Endothelial cell of umbilical vein (primary cell): ENCODE results near the gene ZNF772. TPM values are rescaled to one million over a fixed set of nuclear protein-coding genes. Genes with fewer than 3 reads are reported as not detected.
A peak's percentile ranks its signal among the peaks of the same experiment; 100 is the strongest.
"Not testable (repeated sequence)": the region's sequence is repeated elsewhere in the genome, so short reads cannot be mapped to it uniquely, and the experiment has no call there.

ENCODE experiments used
- BruUV-seq: library from RNA; stranded (reverse); fragments of 400-500 nt; replicated peaks from 2 replicates; lab custom pipeline; 2021; lab: Mats Ljungman, UMichigan
- CTCF ChIA-PET: fragments of 300-600, 350-600 bp; sonication (Branson Sonifier 250); formaldehyde crosslinking; loops from one replicate; lab custom pipeline; 2021; ENCODE audit warnings: antibody characterized with exemption, inconsistent platforms; lab: Charles Lee
- POLR2A ChIA-PET: fragments of 300-600, 350-600 bp; sonication (Branson Sonifier 250); formaldehyde crosslinking; loops from one replicate; lab custom pipeline; 2021; ENCODE audit warnings: antibody characterized with exemption, inconsistent platforms; lab: Charles Lee
- DNase-seq: peaks from one replicate; pipeline ENCODE4 v3.0.0-alpha.2; 2011; ENCODE audit warnings: low read depth, low spot score
- FAIRE-seq: peaks from 2 replicates; lab custom pipeline; 2011; peaks lifted over from hg19 to GRCh38; lab: Jason Lieb, UNC
- H2AFZ ChIP-seq: 2 replicates; pipeline ENCODE4 v1.6.0; 2012; ENCODE audit warnings: low read depth, low read length, control low read depth, inconsistent platforms
- H3K27ac ChIP-seq: 2 replicates; pipeline ENCODE4 v1.5.1; 2011; ENCODE audit warnings: low read depth, mild to moderate bottlenecking, control low read depth, low read length, moderate library complexity; ENCODE audit not compliant: insufficient read depth
- H3K27me3 ChIP-seq, 2 experiments: 2 replicates each; pipeline versions ENCODE4 v1.6.0 to v1.6.1; 2011; ENCODE audit warnings: low read length in 2 of 2, mixed read lengths in 1 of 2; ENCODE audit not compliant: control insufficient read depth in 2 of 2, insufficient read depth in 2 of 2
- H3K36me3 ChIP-seq, 2 experiments: 2 replicates in 1 of 2; 3 replicates in 1 of 2; pipeline ENCODE4 v1.5.1; 2011; ENCODE audit warnings: low read length in 2 of 2, mild to moderate bottlenecking in 1 of 2, moderate library complexity in 1 of 2; ENCODE audit not compliant: control insufficient read depth in 2 of 2, insufficient read depth in 2 of 2; ENCODE audit errors: extremely low read depth in 1 of 2
- H3K4me1 ChIP-seq: 3 replicates; pipeline ENCODE4 v1.5.1; 2011; ENCODE audit warnings: mild to moderate bottlenecking, low read length; ENCODE audit not compliant: control insufficient read depth, insufficient read depth; ENCODE audit errors: extremely low read depth
- H3K4me2 ChIP-seq: 2 replicates; pipeline ENCODE4 v1.6.1; 2011; ENCODE audit warnings: low read length, control low read depth, mixed read lengths; ENCODE audit not compliant: insufficient read depth
- H3K4me3 ChIP-seq, 3 experiments: fragments of 200-600 bp in 1 of 3; sonication (generic), shearing (Covaris generic) in 1 of 3; replicated peaks in 1 of 3; 2 replicates each; pipeline ENCODE4 v1.5.1; 2011 to 2016; ENCODE audit warnings: control low read depth in 3 of 3, low read length in 3 of 3, mild to moderate bottlenecking in 2 of 3, inconsistent platforms in 1 of 3, low read depth in 1 of 3, moderate library complexity in 1 of 3; ENCODE audit not compliant: insufficient read depth in 1 of 3
- H3K79me2 ChIP-seq: 2 replicates; pipeline ENCODE4 v1.6.0; 2012; ENCODE audit warnings: low read length, inconsistent platforms; ENCODE audit not compliant: control insufficient read depth, insufficient read depth
- H3K9ac ChIP-seq: replicated peaks from 2 replicates; pipeline ENCODE3; 2011; ENCODE audit warnings: low read length, control low read depth; ENCODE audit not compliant: insufficient read depth; ENCODE audit errors: extremely low read depth
- H3K9me1 ChIP-seq: replicated peaks from 3 replicates; pipeline ENCODE4 v1.6.0; 2011; ENCODE audit warnings: mild to moderate bottlenecking, low read length; ENCODE audit not compliant: control insufficient read depth, insufficient read depth; ENCODE audit errors: extremely low read depth
- H3K9me3 ChIP-seq: replicated peaks from 2 replicates; pipeline ENCODE4 v1.5.1; 2012; ENCODE audit warnings: low read length, inconsistent platforms; ENCODE audit not compliant: control insufficient read depth, insufficient read depth
- H4K20me1 ChIP-seq: replicated peaks from 2 replicates; pipeline ENCODE3; 2011; ENCODE audit warnings: mild to moderate bottlenecking, low read length; ENCODE audit not compliant: control insufficient read depth, insufficient read depth; ENCODE audit errors: extremely low read depth
- MAX ChIP-seq: IDR thresholded peaks from 2 replicates; pipeline ENCODE4 v1.6.1; 2011; ENCODE audit not compliant: insufficient read depth, insufficient read length
- POLR2A ChIP-seq: IDR thresholded peaks from 2 replicates; pipeline ENCODE4 v1.6.1; 2012; ENCODE audit warnings: low read depth, mild to moderate bottlenecking, control low read depth, low read length
- POLR2AphosphoS5 ChIP-seq: IDR thresholded peaks from 2 replicates; pipeline ENCODE4 v1.6.1; 2012; ENCODE audit warnings: low read depth, mild to moderate bottlenecking, control low read depth, low read length, moderate library complexity; ENCODE audit not compliant: insufficient read depth
- dilution Hi-C: fragments of 300-500 bp; cut with MboI; formaldehyde crosslinking; loops from one replicate; pipeline ENCODE4 v1.15.0; 2019; ENCODE audit warnings: low sequenced_read_pairs; ENCODE audit not compliant: extremely low pct_ligation_motif_present
- intact Hi-C: fragments of 100-400 bp; cut with micrococcal nuclease; formaldehyde crosslinking; loops from one replicate; pipeline ENCODE4 v1.10.0; 2022
- polyA plus RNA-seq, 4 experiments: library from polyadenylated mRNA; depleted of rRNA in 3 of 4; stranded (reverse) in 3 of 4; unstranded in 1 of 4; fragments of >200 nt; gene quantifications; 2 replicates each; pipeline versions ENCODE4 v1.2.1 to v1.2.3, GENCODE V29; 2011 to 2012; ENCODE audit warnings: missing spikeins in 1 of 4
- total RNA-seq: library from RNA; stranded (reverse); gene quantifications from 2 replicates; pipeline ENCODE4 v1.2.3, GENCODE V29; 2021

Gene ZNF772
- total and polyA plus RNA-seq, 2 donors (not counting 3 experiments of a cell fraction or from before 2014, with no cell fraction given), result 3.1 to 6.4 TPM

- peak within 1 kb of the TSS; percentile 77 for H3K4me2 ChIP-seq
- H3K27ac ChIP-seq, H3K9ac ChIP-seq, H3K79me2 ChIP-seq, H3K27me3 ChIP-seq, H3K9me1 ChIP-seq, dilution Hi-C loops, H3K9me3 ChIP-seq, H3K4me1 ChIP-seq, H3K36me3 ChIP-seq, H4K20me1 ChIP-seq: not testable (repeated sequence)
- peak within 1 kb of the TSS; percentile 17 to 68 (median 49) for H3K4me3 ChIP-seq
- peak; percentile 96 for FAIRE-seq
- ChIA-PET POLR2A (interaction anchor here (0.5 to 0.7 kb wide), 2 partner anchors 8 to 28 kb away, joined by 4 read pairs; partner anchors contain the start of gene ZNF549), CTCF (interaction anchor here (1.0 kb wide), 1 partner anchor 22 kb away, joined by 4 read pairs; the partner anchor contains the start of gene ZNF772)
- DNase-seq, result peak; percentile 95
- intact Hi-C loops, result loop anchor here (1.0 to 2.0 kb wide), 2 partner anchors 23 to 27 kb away; partner anchors contain the start of genes ZNF549 and ZNF772
- TSS peak; percentile 41 for BruUV-seq
- TF ChIP-seq POLR2A, result peak; percentile 82
- peak; percentile 83 for TF ChIP-seq POLR2AphosphoS5
- TF ChIP-seq MAX, result peak; percentile 38
- peak within 1 kb of the TSS; percentile 61 for H2AFZ ChIP-seq
These were observed 22.5 kb upstream of the ZNF772 start, which contains the start of gene ZNF773 for GRCh38 chr19:57499680-57500395. ZNF773 (plus strand) TSS chr19:57499938; CDS start chr19:57500081, 143 bp downstream.

GRCh38 chr19:57499332-57499679 lies 21.9 kb upstream of the ZNF772 start:
- dilution Hi-C loops, H3K4me1 ChIP-seq, H3K9ac ChIP-seq, H3K9me1 ChIP-seq, BruUV-seq, H3K4me2 ChIP-seq, DNase-seq, H3K27ac ChIP-seq, H3K4me3 ChIP-seq, H3K36me3 ChIP-seq, H3K27me3 ChIP-seq, H3K79me2 ChIP-seq, FAIRE-seq, H2AFZ ChIP-seq, H3K9me3 ChIP-seq, H4K20me1 ChIP-seq: not testable (repeated sequence)
- intact Hi-C loops, result loop anchor here (1.0 to 2.0 kb wide), 2 partner anchors 22 to 27 kb away; partner anchors contain the start of genes ZNF549 and ZNF772
- POLR2A ChIA-PET, result interaction anchor here (0.5 to 0.7 kb wide), 2 partner anchors 9 to 28 kb away, joined by 4 read pairs; partner anchors contain the start of gene ZNF549
- CTCF ChIA-PET, result interaction anchor here (1.0 kb wide), 1 partner anchor 22 kb away, joined by 4 read pairs; the partner anchor contains the start of gene ZNF772

DNA sequence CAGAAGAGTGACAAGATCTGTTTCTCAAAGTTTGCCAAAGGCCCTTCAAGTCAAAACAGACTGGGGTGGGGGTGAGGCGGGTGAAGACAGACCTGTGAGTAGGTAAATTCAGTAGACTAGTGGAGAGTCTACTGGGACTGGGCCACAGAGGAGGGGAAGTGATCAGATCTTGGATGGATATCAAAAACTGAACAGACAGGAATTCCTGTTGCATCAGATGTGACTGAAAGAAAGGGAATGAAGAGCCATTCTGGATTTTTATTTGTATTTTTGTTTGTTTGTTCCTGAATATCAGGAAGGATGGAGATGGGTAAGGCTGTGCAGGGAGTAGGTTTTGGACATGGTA lies 10.9 kb upstream of the ZNF772 start:
- FAIRE-seq, H3K9me3 ChIP-seq, H4K20me1 ChIP-seq, H3K79me2 ChIP-seq, H3K9me1 ChIP-seq, H3K4me1 ChIP-seq, H3K27me3 ChIP-seq, intact Hi-C loops, BruUV-seq, H3K9ac ChIP-seq, POLR2A ChIA-PET, H2AFZ ChIP-seq, dilution Hi-C loops, DNase-seq, H3K27ac ChIP-seq: not testable (repeated sequence)
- Histone ChIP-seq H3K4me2 (peak overlapping the region; percentile 34), H3K36me3 (peaks cover 4 to 21% of the 10 kb centered on the region in 2 experiments), H3K4me3 (peak overlapping the region in 1 of 3 experiments; percentile 33)
- CTCF ChIA-PET, result interaction anchor here (1.3 kb wide), 1 partner anchor 11 kb away, joined by 4 read pairs; the partner anchor contains the start of gene ZNF772
